Anterior cingulate cortex (tissue), 58 donors: ENCODE data around the gene CAPN6.

Experiments
- DNase-seq, 58 donors: peaks; one replicate each; lab custom pipeline; 2025; lab: John Stamatoyannopoulos, UW

The CAPN6 gene

GRCh38 chrX:111200327-111200726 lies 70.0 kb downstream of the CAPN6 start:
- no peak for DNase-seq

GRCh38 chrX:111199505-111199904 lies 70.8 kb downstream of the CAPN6 start:
- DNase-seq, result no peak
